HG02970 (cell line): ENCODE data around the gene CPVL.

Experiments
- ATAC-seq: cut with Tn5 transposase; IDR thresholded peaks from one replicate; pipeline ENCODE4 v1.9.1; 2021; ENCODE audit warnings: mild to moderate bottlenecking, moderate library complexity, moderate number of reproducible peaks; ENCODE audit not compliant: unreplicated experiment, low FRiP score

Gene CPVL

GRCh38 chr7:29146057-29146706, at the start of gene CPVL:
Gene CPVL, minus strand, starts transcription at chr7:29146537. Its CDS starts 25,476 bp downstream, at chr7:29121061.
- no peak for ATAC-seq

- ATAC-seq: no peak
Observed at GRCh38 chr7:29194594-29195427, 48.5 kb upstream of the CPVL start, which contains the start of gene CHN2. Gene CHN2, plus strand, starts transcription at chr7:29194775.

GRCh38 chr7:29194206-29194593, 47.9 kb upstream of the CPVL start:
- no peak for ATAC-seq

- ATAC-seq: no peak
Observed at GRCh38 chr7:29193316-29194205, 47.2 kb upstream of the CPVL start.

GRCh38 chr7:29192811-29193210, 46.5 kb upstream of the CPVL start:
- no peak for ATAC-seq

GRCh38 chr7:29192323-29192722, 46.0 kb upstream of the CPVL start:
- no peak for ATAC-seq

GRCh38 chr7:29190349-29191045, 44.2 kb upstream of the CPVL start:
- ATAC-seq: no peak

- no peak for ATAC-seq
Observed at GRCh38 chr7:29189743-29190201, 43.4 kb upstream of the CPVL start.

- no peak for ATAC-seq
Observed at GRCh38 chr7:29185613-29186012, 39.3 kb upstream of the CPVL start.

GRCh38 chr7:29184599-29184998, 38.3 kb upstream of the CPVL start:
- no peak for ATAC-seq

- no peak for ATAC-seq
Observed at GRCh38 chr7:29179115-29179514, 32.8 kb upstream of the CPVL start.

- no peak for ATAC-seq
Observed at GRCh38 chr7:29177963-29178600, 31.7 kb upstream of the CPVL start.

GRCh38 chr7:29173458-29173857, 27.1 kb upstream of the CPVL start:
- ATAC-seq: no peak

GRCh38 chr7:29170781-29171180, 24.4 kb upstream of the CPVL start:
- ATAC-seq: no peak

GRCh38 chr7:29167721-29168120, 21.4 kb upstream of the CPVL start:
- no peak for ATAC-seq

GRCh38 chr7:29163854-29164253, 17.5 kb upstream of the CPVL start:
- ATAC-seq: no peak

GRCh38 chr7:29162577-29162976, 16.2 kb upstream of the CPVL start:
- ATAC-seq: no peak

GRCh38 chr7:29161231-29161630, 14.9 kb upstream of the CPVL start:
- ATAC-seq: no peak

- no peak for ATAC-seq
Observed at GRCh38 chr7:29160080-29160479, 13.7 kb upstream of the CPVL start.
